ENCODE measurements around the gene TIMM22.

DNA sequence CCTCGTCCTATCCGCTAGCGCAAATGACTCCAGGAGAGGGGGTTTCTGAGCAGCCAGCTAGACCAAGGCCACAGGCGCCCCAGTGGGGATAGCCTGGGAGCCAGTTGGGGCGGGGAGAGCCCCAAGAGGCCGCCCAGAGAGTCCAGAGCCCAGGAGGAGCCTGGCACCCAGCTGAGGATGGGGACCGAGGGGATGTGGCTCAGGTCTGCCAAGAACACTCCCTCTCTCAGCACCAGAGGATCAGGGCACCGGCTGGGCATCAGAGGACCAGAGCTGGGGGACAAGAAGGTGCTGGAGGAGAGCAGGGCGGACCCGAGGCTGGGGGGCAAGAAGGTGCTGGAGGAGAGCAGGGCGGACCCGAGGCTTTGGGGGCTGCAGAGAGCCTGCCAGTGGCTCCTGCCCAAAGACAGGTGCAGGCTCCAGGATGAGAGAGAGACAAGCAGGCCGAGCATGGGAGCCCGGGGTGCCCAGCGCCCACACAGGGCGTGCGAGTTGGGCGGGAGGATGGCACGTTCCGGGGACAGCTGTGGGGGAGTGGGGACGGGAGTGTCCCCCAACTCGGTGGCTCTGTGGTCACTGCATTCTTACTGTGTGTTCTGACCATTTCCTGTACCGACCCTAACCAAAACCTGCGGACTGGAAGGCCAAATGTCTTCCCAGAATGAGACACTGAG, 39.4 kb downstream of the TIMM22 start:
- TF ChIP-seq POLR2A (IDR thresholded peaks at IDR 0.05; ENCODE audit: low read length) = no peak
- TF ChIP-seq GATA1 (IDR thresholded peaks at IDR 0.05; ENCODE audit: low read depth, low read length) = no peak

Data from erythroblast (primary cell).